Gastroesophageal sphincter (tissue), 4 donors: ENCODE results near the gene MRPL50. TPM values are rescaled to one million over a fixed set of nuclear protein-coding genes. Genes with fewer than 3 reads are reported as not detected.

Experiments
- ATAC-seq: fragments of 150-250 bp; one replicate; pipeline ENCODE4 v1.9.1; 2016; ENCODE audit warnings: mild to moderate bottlenecking, moderate library complexity
- H3K27ac ChIP-seq, 4 donors: fragments of 200-600 bp; sonication (generic) in 3 of 4; 1 replicate in 3 of 4; 2 replicates in 1 of 4; pipeline ENCODE4 v1.5.1; 2016 to 2019
- H3K27me3 ChIP-seq: fragments of 200-600 bp; sonication (generic); one replicate; pipeline ENCODE4 v1.5.1; 2019
- H3K36me3 ChIP-seq, 2 donors: fragments of 200-600 bp; sonication (generic); one replicate each; pipeline ENCODE4 v1.5.1; 2019; ENCODE audit warnings: control low read depth in 1 of 2
- H3K4me1 ChIP-seq, 3 donors: fragments of 200-600 bp; sonication (generic); 1 replicate in 2 of 3; 2 replicates in 1 of 3; pipeline ENCODE4 v1.5.1; 2016 to 2019; ENCODE audit warnings: control low read depth in 2 of 3
- H3K4me3 ChIP-seq, 2 donors: fragments of 200-600 bp; sonication (generic); one replicate each; pipeline ENCODE4 v1.5.1; 2019; ENCODE audit warnings: mild to moderate bottlenecking in 1 of 2, moderate library complexity in 1 of 2
- H3K9me3 ChIP-seq, 3 donors: fragments of 200-600 bp; sonication (generic); one replicate each; pipeline ENCODE4 v1.5.1; 2017 to 2019; ENCODE audit warnings: control low read depth in 2 of 3
- EP300 ChIP-seq: sonication (generic); formaldehyde crosslinking; IDR thresholded peaks from one replicate; pipeline ENCODE4 v1.6.1; 2017; ENCODE audit warnings: antibody characterized with exemption, mild to moderate bottlenecking
- POLR2A ChIP-seq, 2 donors: fragments of 450-650 bp; IDR thresholded peaks; one replicate each; pipeline ENCODE4 v1.6.1; 2017; ENCODE audit warnings: antibody characterized with exemption in 2 of 2, mild to moderate bottlenecking in 2 of 2, moderate library complexity in 1 of 2
- POLR2AphosphoS5 ChIP-seq: sonication (generic); formaldehyde crosslinking; IDR thresholded peaks from one replicate; pipeline ENCODE4 v1.6.1; 2017; ENCODE audit warnings: antibody characterized with exemption
- WGBS, 2 donors: methylation state at CpG; one replicate each; pipeline ENCODE4 v1.1.5; 2018; ENCODE audit warnings: low coverage in 1 of 2; 5-methylcytosine and 5-hydroxymethylcytosine counted together
- total RNA-seq, 4 donors: library from RNA; depleted of rRNA; stranded (reverse); fragments of >200 nt; gene quantifications; one replicate each; pipeline ENCODE4 v1.1.0, GENCODE V29; 2016
- TF ChIP-seq, protein P1 (sequence below), 4 experiments: fragments of 200-600 bp in 2 of 4; fragments of 450-650 bp in 2 of 4; sonication (generic) in 1 of 4; IDR thresholded peaks; one replicate each; pipeline ENCODE4 v1.5.1; 2017 to 2019; ENCODE audit warnings: antibody characterized with exemption in 4 of 4, mild to moderate bottlenecking in 2 of 4, moderate library complexity in 2 of 4

MRPL50 gene
- total RNA-seq, 4 donors from 2014 or later: 11.3 to 14.8 (median 13.4) TPM

DNA sequence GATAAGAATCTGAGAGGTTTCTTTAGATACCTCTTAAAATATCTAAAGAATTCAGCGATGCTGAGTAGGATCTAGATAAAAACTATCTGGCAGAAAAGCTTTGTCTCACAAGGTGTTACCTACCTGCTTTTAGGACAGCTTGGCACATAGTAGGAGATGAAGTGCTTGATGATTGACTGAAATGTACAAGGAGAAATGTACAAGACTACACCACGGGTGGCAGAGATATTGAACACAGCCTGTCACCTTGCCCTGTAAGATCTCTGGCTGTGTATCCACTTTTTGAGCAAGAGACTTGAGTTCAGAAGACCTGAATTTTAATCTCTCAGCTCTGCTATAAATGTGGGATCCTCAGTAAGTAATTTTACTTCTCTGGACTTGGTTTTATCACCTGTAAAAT, 21.4 kb upstream of the MRPL50 start:
- Histone ChIP-seq H3K4me1 (no peaks in the 10 kb centered on the region), H3K36me3 (peaks cover 0 to 14% of the 10 kb centered on the region in 2 donors), H3K27me3 (no peaks in the 10 kb centered on the region), H3K27ac (no peak overlapping the region), H3K9me3 (peaks cover 0 to 49% (median 0%) of the 10 kb centered on the region in 3 donors), H3K4me3 (no peak overlapping the region)
- WGBS, 2 donors: 79 to 83% methylated on average over 2 of the region's 2 CpGs
- TF ChIP-seq, protein P1, sequence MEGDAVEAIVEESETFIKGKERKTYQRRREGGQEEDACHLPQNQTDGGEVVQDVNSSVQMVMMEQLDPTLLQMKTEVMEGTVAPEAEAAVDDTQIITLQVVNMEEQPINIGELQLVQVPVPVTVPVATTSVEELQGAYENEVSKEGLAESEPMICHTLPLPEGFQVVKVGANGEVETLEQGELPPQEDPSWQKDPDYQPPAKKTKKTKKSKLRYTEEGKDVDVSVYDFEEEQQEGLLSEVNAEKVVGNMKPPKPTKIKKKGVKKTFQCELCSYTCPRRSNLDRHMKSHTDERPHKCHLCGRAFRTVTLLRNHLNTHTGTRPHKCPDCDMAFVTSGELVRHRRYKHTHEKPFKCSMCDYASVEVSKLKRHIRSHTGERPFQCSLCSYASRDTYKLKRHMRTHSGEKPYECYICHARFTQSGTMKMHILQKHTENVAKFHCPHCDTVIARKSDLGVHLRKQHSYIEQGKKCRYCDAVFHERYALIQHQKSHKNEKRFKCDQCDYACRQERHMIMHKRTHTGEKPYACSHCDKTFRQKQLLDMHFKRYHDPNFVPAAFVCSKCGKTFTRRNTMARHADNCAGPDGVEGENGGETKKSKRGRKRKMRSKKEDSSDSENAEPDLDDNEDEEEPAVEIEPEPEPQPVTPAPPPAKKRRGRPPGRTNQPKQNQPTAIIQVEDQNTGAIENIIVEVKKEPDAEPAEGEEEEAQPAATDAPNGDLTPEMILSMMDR (IDR thresholded peaks at IDR 0.05): no peak
- TF ChIP-seq EP300: no peak
- TF ChIP-seq POLR2A (IDR thresholded peaks at IDR 0.05): no peak
- TF ChIP-seq POLR2AphosphoS5: no peak
- no peak for ATAC-seq

DNA sequence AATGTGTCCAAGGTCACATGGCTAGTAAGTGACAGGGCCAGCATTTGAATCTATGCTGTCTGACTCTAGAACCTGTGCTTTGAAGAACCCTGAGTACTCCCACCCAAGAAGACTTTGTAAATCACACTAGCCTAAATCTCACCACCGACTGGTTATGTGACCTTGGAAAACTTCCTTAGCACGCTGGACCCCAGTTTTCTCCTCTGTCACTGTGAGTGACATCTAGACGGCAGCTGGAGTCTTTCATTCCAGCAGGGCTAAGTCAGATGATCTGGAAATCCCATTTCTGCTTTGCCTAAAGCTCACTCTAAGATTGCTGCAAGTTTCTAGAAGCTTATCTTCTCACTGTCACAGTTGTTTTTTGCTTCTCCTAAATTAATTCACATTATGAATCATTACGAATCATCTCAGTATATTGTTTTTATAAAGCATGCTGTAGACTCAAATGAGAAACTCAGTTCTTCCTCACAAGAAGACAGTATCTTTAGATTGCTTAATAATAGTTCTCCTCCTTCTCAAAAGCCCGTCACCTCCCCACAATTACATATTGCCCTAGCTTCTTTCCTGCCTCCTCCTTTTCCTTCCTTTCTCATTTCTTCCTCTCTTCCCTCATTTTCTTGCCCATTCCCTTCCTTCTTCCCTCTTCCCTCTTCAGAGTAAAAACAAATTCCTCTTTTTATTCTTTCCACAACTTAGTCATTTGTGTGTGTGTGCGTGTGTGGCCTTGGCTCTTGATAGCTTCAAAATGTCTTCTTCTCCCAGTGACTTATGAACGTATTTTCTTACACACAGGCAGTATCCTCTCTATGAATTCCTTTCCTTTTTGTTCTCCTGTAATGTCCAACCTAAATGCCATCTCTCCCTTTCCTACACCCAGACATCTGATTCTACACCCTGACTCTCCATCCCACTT, 20.4 kb upstream of the MRPL50 start:
- Histone ChIP-seq H3K9me3 (peaks cover 0 to 59% (median 3%) of the 10 kb centered on the region in 3 donors), H3K4me3 (no peak overlapping the region), H3K27ac (no peak overlapping the region), H3K4me1 (no peaks in the 10 kb centered on the region), H3K27me3 (no peaks in the 10 kb centered on the region), H3K36me3 (peaks cover 0 to 14% of the 10 kb centered on the region in 2 donors)
- WGBS, 2 donors: 51 to 75% methylated on average over 6 to 7 of the region's 7 CpGs
- no peak for ATAC-seq
- TF ChIP-seq, protein P1 (IDR thresholded peaks at IDR 0.05): no peak
- TF ChIP-seq EP300 (no peak), POLR2AphosphoS5 (no peak)

DNA sequence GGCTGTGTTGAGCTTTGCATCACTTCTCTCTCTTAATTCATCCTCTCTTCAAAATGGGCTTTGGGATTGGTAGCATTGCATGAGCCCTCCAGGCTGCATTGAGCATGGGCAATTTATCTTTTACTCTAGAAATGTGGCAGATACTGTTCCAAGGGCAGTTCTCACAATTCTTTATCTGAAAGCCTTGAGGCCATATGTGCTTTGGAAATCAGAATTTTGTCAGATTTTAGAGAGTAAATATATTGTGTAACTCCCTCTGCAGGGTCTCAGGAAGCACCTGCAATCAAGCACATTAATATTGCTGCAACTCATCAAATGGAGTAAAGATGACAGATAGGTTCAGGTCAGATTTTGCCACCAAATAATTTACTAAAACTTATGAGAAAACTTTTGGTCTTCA, 19.6 kb upstream of the MRPL50 start:
- ATAC-seq: no peak
- peaks cover 0 to 67% (median 7%) of the 10 kb centered on the region in 3 donors for H3K9me3 ChIP-seq
- no peak overlapping the region for H3K27ac ChIP-seq
- H3K4me1 ChIP-seq: no peaks in the 10 kb centered on the region
- H3K4me3 ChIP-seq: no peak overlapping the region
- no peak for TF ChIP-seq POLR2A (IDR thresholded peaks at IDR 0.05)
- TF ChIP-seq POLR2AphosphoS5: no peak
- TF ChIP-seq, protein P1 (IDR thresholded peaks at IDR 0.05): no peak
- TF ChIP-seq EP300: no peak
- H3K27me3 ChIP-seq: no peaks in the 10 kb centered on the region
- peaks cover 0 to 14% of the 10 kb centered on the region in 2 donors for H3K36me3 ChIP-seq

DNA sequence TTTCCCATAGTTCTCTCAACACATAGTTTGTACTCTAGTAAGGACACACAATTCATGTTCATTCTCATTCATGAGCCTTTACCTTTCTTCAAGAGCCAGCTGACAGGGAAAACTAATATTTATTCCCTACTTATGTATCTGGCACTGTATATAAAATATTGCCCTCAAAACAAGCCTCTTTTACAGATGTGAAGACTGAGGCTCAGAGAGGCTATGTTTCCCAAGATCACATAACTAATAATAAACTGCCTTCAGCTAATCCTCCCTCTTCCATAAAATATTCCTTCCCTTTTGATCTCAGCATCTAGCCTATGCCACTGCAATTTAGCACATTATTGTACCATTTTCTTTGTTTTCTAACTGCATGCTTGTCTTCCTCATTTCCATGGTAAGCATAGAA, 19.0 kb upstream of the MRPL50 start:
- peaks cover 0 to 14% of the 10 kb centered on the region in 2 donors for H3K36me3 ChIP-seq
- no peaks in the 10 kb centered on the region for H3K4me1 ChIP-seq
- no peak for TF ChIP-seq EP300
- TF ChIP-seq, protein P1 (IDR thresholded peaks at IDR 0.05): no peak
- no peak for TF ChIP-seq POLR2AphosphoS5
- no peak for TF ChIP-seq POLR2A (IDR thresholded peaks at IDR 0.05)
- H3K9me3 ChIP-seq: peaks cover 0 to 73% (median 9%) of the 10 kb centered on the region in 3 donors
- no peak overlapping the region for H3K27ac ChIP-seq
- H3K27me3 ChIP-seq: no peaks in the 10 kb centered on the region
- no peak for ATAC-seq
- no peak overlapping the region for H3K4me3 ChIP-seq

DNA sequence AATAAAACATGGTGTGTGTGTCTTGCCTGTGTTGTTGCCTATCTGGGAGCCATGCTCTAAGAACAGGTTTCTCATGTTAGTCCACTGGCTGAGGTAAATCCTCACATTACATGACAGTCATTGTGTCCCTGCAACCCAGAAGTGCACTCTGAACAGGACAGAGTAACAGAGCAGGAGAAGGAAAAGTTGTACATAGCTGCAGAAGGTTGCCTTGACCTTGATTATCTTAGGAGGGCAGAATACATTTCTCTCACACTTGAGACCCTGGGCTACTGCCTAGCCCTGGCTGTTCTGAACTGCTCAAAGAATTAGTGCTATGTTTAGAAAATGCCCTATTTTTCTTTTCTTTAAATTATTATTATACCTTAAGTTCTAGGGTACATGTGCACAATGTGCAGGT, 17.2 kb upstream of the MRPL50 start:
- peaks cover 2 to 91% (median 12%) of the 10 kb centered on the region in 3 donors for H3K9me3 ChIP-seq

More for the DNA sequence above, 17.2 kb upstream of the MRPL50 start:
- no peak for ATAC-seq
- Histone ChIP-seq H3K4me1 (no peaks in the 10 kb centered on the region), H3K27me3 (no peaks in the 10 kb centered on the region), H3K4me3 (no peak overlapping the region), H3K27ac (no peak overlapping the region), H3K36me3 (peaks cover 0 to 14% of the 10 kb centered on the region in 2 donors)
- TF ChIP-seq EP300 (no peak), POLR2A (IDR thresholded peaks at IDR 0.05) (no peak), POLR2AphosphoS5 (no peak)
- TF ChIP-seq, protein P1 (IDR thresholded peaks at IDR 0.05): no peak
